Measurements from ENCODE around the gene ARID3B. TPM values are rescaled to one million over a fixed set of nuclear protein-coding genes. Genes with fewer than 3 reads are reported as not detected.
A peak's percentile ranks its signal among the peaks of the same experiment; 100 is the strongest.

The ARID3B gene
- total RNA-seq, 3 donors from 2014 or later: 5.2 to 6.0 (median 5.9) TPM

DNA sequence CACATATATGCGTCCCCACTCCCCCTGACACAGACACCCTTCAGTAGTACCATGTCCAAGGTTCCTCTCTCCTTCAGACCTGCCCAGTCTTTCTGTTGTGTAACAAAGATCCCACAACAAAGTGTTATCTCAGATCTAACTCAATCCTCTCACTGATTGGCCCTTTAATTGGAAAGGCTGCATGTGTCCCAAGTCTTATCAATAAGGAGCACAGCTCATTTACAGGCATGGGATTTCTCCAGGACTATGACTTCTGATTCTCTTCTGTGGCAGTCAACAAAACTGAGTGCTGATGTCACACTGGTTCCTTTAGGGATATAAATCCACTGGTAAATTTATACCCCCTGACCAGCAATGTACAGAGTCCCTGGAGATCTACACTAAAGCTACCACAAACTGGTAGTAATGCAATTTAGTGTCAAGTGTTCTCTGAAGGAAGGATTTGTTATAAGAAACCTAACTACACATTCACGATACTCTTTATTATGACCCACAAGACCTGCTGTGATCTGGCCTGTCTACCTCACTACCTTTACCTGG is 102.7 kb downstream of the ARID3B start:
- intact Hi-C loops (cut with DNase I; ENCODE audit: low total_unique reads): no loop called here
- no peaks in the 10 kb centered on the region for H3K9me3 ChIP-seq
- no peak overlapping the region for H3K4me3 ChIP-seq
- peaks cover 6 to 12% of the 10 kb centered on the region in 2 donors for H3K4me1 ChIP-seq
- no peak for TF ChIP-seq POLR2AphosphoS5 (IDR thresholded peaks at IDR 0.05)
- TF ChIP-seq POLR2A (IDR thresholded peaks at IDR 0.05): no peak
- no peak for TF ChIP-seq CTCF (IDR thresholded peaks at IDR 0.05)
- H3K36me3 ChIP-seq: no peaks in the 10 kb centered on the region
- peak overlapping the region; percentile 71 to 74 for H3K27ac ChIP-seq
- no peak for DNase-seq (ENCODE audit: low spot score in 2 of 2)
- no peaks in the 10 kb centered on the region for H3K27me3 ChIP-seq

GRCh38 chr15:74646480-74646879 is 105.5 kb downstream of the ARID3B start:
- intact Hi-C loops (cut with DNase I; ENCODE audit: low total_unique reads): no loop called here
- no peak overlapping the region for H3K4me3 ChIP-seq
- DNase-seq (ENCODE audit: low spot score in 2 of 2): no peak
- no peak overlapping the region for H3K27ac ChIP-seq
- H3K9me3 ChIP-seq: no peaks in the 10 kb centered on the region
- peaks cover 6 to 12% of the 10 kb centered on the region in 2 donors for H3K4me1 ChIP-seq
- no peaks in the 10 kb centered on the region for H3K36me3 ChIP-seq
- no peaks in the 10 kb centered on the region for H3K27me3 ChIP-seq
- TF ChIP-seq CTCF (IDR thresholded peaks at IDR 0.05) (no peak), POLR2AphosphoS5 (IDR thresholded peaks at IDR 0.05) (no peak)

Other genes starting within 250 kb of the ARID3B start
- 1 to 10 TPM; 1.1 to 4.6 (median 1.3) TPM for gene CYP11A1, start 173.6 kb upstream of the ARID3B start, total RNA-seq
- gene SEMA7A, start 107.3 kb upstream of the ARID3B start, total RNA-seq: 1 to 10 TPM in 1 of 3 donors, under 1 TPM in 2; 0.80 to 1.3 (median 0.88) TPM
- 10 to 100 TPM; 39.0 to 48.9 (median 44.5) TPM for gene UBL7, start 80.1 kb upstream of the ARID3B start, total RNA-seq
- gene CLK3, start 74.6 kb downstream of the ARID3B start, total RNA-seq: 100 to 1,000 TPM in 2 of 3 donors, 10 to 100 TPM in 1; 99.2 to 110 (median 101) TPM
- gene EDC3, start 154.8 kb downstream of the ARID3B start, total RNA-seq: 10 to 100 TPM; 13.8 to 21.7 (median 20.3) TPM
- gene CYP1A1, start 184.3 kb downstream of the ARID3B start, total RNA-seq: 10 to 100 TPM in 1 of 3 donors, 1 to 10 TPM in 1, under 1 TPM in 1; 0.80 to 32.1 (median 4.8) TPM
- gene CYP1A2, start 207.6 kb downstream of the ARID3B start, total RNA-seq: not detected
- gene CSK, start 240.9 kb downstream of the ARID3B start, total RNA-seq: 10 to 100 TPM; 18.7 to 26.2 (median 18.7) TPM

All from breast epithelium (tissue), 4 donors.